Stimulated activated CD8-positive, alpha-beta memory T cell treated with anti-CD3 and anti-CD28 coated beads, Interleukin-7, amount 100 ng/mL, for 24 hours (primary cell): ENCODE measurements around the gene BET1.

ENCODE experiments used
- DNase-seq: peaks from one replicate; pipeline ENCODE4 v3.0.0-alpha.2; 2020; ENCODE audit warnings: low read depth

Gene BET1

GRCh38 chr7:93957767-93958166 lies 46.4 kb downstream of the BET1 start:
- no peak for DNase-seq

- no peak for DNase-seq
Observed at GRCh38 chr7:93955304-93955703, 48.9 kb downstream of the BET1 start.

DNA sequence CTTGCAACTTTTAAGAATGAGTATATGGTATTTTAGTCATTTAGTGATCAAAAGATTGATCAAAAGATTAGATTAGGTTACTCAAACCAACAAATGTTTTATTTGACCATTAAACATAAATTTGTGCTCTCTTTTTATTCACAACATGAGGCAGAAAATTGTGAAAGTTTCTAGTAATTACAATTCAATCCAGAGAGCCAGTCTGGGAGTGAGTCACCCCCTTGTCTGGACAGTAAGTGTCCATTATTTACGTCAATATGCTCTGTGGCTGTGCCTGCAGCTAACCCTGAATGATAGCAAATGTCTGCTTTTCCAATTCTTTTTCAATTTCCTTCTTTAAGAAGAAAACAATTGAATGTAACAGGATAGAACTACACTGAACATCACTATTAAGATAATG lies 54.7 kb downstream of the BET1 start:
- DNase-seq = no peak

DNA sequence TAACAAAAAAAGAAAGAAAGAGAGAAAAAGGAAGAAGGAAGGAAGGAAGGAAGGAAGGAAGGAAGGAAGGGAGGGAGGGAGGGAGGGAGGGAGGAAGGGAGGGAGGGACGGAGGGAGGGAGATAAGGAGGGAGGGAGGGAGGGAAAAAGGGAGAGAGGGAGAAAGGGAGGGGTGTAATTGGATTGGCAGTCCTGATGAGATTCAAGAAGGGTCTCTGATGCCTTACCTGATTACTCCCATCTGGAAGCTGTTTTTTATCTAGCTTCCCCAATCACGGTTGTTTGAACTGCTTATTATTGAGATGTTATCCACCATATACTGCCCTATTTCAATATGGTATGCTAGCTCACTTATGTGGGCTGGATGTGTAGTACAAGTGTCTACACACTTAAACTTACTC lies 55.3 kb downstream of the BET1 start:
- no peak for DNase-seq

GRCh38 chr7:93948106-93948505 lies 56.0 kb downstream of the BET1 start:
- DNase-seq = no peak

GRCh38 chr7:93945756-93946535 lies 58.2 kb downstream of the BET1 start:
- no peak for DNase-seq

GRCh38 chr7:93945083-93945482 lies 59.1 kb downstream of the BET1 start:
- no peak for DNase-seq

DNA sequence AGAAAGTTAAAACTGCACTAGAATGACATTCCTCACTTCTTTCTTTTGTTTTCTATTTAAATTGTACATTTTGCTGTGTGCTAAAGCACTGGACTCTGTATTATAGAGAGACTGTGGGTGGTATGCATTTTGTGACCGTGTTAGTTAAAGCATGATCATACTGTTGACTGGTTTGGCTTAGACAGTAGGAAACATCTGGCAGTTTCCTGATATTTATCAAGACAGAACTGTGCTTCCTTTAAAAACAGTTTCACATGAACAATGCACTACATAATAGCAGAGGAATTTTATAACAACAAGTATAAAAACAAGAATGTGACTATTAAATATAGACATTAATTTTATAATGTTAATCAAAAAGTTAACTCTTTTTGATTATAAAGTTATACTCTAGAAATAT lies 59.5 kb downstream of the BET1 start:
- DNase-seq = no peak

- DNase-seq = no peak
Observed at GRCh38 chr7:93943816-93944540, 60.2 kb downstream of the BET1 start.
